ENCODE data around the gene MYRFL.

- TF ChIP-seq CTCF (IDR thresholded peaks at IDR 0.05) (no peak), POLR2A (IDR thresholded peaks at IDR 0.05) (no peak)
These were observed 123.8 kb downstream of the MYRFL start for GRCh38 chr12:69948851-69949250.
